Peyer's patch (tissue), 4 donors: ENCODE measurements around the gene LUC7L. TPM values are rescaled to one million over a fixed set of nuclear protein-coding genes. Genes with fewer than 3 reads are reported as not detected.
A peak's percentile ranks its signal among the peaks of the same experiment; 100 is the strongest.
"Not testable (repeated sequence)": the region's sequence is repeated elsewhere in the genome, so short reads cannot be mapped to it uniquely, and the experiment has no call there.

Experiments used
- DNase-seq, 3 donors: peaks; one replicate each; pipeline ENCODE4 v3.0.0-alpha.2; 2017 to 2019
- H3K27ac ChIP-seq, 4 donors: fragments of 200-600 bp; sonication (generic); one replicate each; pipeline ENCODE4 v1.5.1; 2016 to 2019
- H3K27me3 ChIP-seq, 2 donors: fragments of 200-600 bp; sonication (generic); one replicate each; pipeline ENCODE4 v1.5.1; 2019
- H3K36me3 ChIP-seq, 3 donors: fragments of 200-600 bp; sonication (generic); one replicate each; pipeline ENCODE4 v1.5.1; 2016 to 2019
- H3K4me1 ChIP-seq, 4 donors: fragments of 200-600 bp; sonication (generic); one replicate each; pipeline ENCODE4 v1.5.1; 2016 to 2019
- H3K4me3 ChIP-seq, 4 donors: fragments of 200-600 bp; sonication (generic); 1 replicate in 3 of 4; 2 replicates in 1 of 4; pipeline ENCODE4 v1.5.1; 2016 to 2019; ENCODE audit warnings: mild to moderate bottlenecking in 1 of 4
- H3K9me3 ChIP-seq, 4 donors: fragments of 200-600 bp; sonication (generic); one replicate each; pipeline ENCODE4 v1.5.1; 2016 to 2019; ENCODE audit warnings: mild to moderate bottlenecking in 1 of 4
- POLR2A ChIP-seq, 2 donors: fragments of 450-650 bp; IDR thresholded peaks; one replicate each; pipeline ENCODE4 v1.5.1; 2017; ENCODE audit warnings: antibody characterized with exemption in 2 of 2, mild to moderate bottlenecking in 2 of 2, moderate library complexity in 2 of 2
- total RNA-seq, 4 donors: library from RNA; depleted of rRNA; stranded (reverse); fragments of >200 nt; gene quantifications; one replicate each; pipeline ENCODE4 v1.1.0, GENCODE V29; 2016
- TF ChIP-seq, protein P1 (sequence below), 6 experiments: fragments of 450-650 bp in 4 of 6; fragments of 200-600 bp in 2 of 6; sonication (generic) in 1 of 6; IDR thresholded peaks; one replicate each; pipeline ENCODE4 v1.5.1; 2017 to 2019; ENCODE audit warnings: antibody characterized with exemption in 6 of 6, mild to moderate bottlenecking in 3 of 6, moderate library complexity in 1 of 6

LUC7L gene
- total RNA-seq, 4 donors from 2014 or later, result 87.6 to 440 (median 156) TPM

DNA sequence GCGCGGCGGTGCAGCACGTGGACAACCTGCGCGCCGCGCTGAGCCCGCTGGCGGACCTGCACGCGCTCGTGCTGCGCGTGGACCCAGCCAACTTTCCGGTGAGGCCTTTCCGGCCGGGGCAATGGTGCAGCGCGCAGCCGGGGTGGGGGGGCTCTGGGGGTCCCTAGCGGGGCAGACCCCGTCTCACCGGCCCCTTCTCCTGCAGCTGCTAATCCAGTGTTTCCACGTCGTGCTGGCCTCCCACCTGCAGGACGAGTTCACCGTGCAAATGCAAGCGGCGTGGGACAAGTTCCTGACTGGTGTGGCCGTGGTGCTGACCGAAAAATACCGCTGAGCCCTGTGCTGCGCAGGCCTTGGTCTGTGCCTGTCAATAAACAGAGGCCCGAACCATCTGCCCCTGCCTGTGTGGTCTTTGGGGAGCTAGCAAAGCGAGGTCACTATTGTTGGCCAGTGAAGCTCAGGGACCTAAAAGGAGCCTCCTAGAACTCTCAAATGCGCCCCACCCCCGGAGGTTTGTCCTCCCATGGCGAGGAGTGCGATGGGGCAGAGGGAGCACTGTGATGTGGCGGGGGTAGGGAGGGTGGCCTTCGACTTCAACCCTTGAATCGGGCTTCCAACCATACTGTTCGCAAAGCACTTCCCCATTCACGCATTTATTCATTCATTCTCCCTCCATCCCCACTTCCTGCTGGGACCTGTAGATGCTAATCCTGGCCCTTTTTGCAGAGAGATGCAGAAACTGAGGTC, 62.7 kb downstream of the LUC7L start:
- H3K9me3 ChIP-seq, result no peaks in the 10 kb centered on the region
- no peak overlapping the region for H3K4me3 ChIP-seq
- no peaks in the 10 kb centered on the region for H3K36me3 ChIP-seq
- TF ChIP-seq POLR2A (IDR thresholded peaks at IDR 0.05), result no peak
- TF ChIP-seq, protein P1, sequence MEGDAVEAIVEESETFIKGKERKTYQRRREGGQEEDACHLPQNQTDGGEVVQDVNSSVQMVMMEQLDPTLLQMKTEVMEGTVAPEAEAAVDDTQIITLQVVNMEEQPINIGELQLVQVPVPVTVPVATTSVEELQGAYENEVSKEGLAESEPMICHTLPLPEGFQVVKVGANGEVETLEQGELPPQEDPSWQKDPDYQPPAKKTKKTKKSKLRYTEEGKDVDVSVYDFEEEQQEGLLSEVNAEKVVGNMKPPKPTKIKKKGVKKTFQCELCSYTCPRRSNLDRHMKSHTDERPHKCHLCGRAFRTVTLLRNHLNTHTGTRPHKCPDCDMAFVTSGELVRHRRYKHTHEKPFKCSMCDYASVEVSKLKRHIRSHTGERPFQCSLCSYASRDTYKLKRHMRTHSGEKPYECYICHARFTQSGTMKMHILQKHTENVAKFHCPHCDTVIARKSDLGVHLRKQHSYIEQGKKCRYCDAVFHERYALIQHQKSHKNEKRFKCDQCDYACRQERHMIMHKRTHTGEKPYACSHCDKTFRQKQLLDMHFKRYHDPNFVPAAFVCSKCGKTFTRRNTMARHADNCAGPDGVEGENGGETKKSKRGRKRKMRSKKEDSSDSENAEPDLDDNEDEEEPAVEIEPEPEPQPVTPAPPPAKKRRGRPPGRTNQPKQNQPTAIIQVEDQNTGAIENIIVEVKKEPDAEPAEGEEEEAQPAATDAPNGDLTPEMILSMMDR (IDR thresholded peaks at IDR 0.05), result no peak
- H3K27me3 ChIP-seq, result peaks cover 0 to 47% of the 10 kb centered on the region in 2 donors
- no peak for DNase-seq
- H3K4me1 ChIP-seq, result peaks cover 0 to 18% (median 8%) of the 10 kb centered on the region in 4 donors
- H3K27ac ChIP-seq, result no peak overlapping the region

DNA sequence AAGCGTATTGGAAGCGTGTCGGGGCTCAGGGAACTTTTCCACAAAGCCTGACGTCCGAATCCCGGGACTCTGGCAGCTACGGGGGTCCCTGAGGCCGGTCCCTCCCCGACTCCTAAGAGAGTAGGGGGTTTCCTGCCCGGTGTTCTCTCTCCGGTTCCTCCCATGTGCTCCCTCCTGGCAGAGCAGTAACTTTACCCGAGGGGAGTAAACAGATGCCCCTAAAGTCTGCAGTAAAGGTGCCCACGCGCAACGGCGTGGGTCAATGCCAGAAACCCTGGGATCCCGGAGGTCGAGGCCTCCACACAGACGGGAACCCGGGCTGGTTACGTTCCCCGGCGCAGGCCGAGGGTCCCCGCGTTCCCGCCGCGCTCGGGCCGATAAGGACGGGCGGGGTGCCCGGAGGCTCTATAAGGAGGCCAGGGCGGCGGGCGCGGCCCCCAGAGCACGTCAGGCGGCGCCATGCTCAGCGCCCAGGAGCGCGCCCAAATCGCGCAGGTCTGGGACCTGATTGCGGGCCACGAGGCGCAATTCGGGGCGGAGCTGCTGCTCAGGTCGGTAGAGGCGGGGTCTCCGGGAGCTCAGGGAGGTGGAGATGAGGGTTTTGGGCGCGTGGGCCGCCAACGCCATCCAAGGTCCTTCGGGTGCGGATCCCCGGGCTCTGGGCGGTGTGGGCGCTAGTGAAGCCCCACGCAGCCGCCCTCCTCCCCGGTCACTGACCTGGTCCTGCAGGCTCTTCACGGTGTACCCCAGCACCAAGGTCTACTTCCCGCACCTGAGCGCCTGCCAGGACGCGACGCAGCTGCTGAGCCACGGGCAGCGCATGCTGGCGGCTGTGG, 63.5 kb downstream of the LUC7L start, which contains the start of gene HBM:
Gene HBM, plus strand, starts transcription at position 440 of the 836 bp plus-strand sequence. Its CDS starts 20 bp downstream, at position 460.
- no peak for DNase-seq
- no peaks in the 10 kb centered on the region for H3K36me3 ChIP-seq
- no peak for TF ChIP-seq POLR2A (IDR thresholded peaks at IDR 0.05)
- TF ChIP-seq, protein P1 (IDR thresholded peaks at IDR 0.05), result no peak
- peaks cover 0 to 18% (median 8%) of the 10 kb centered on the region in 4 donors for H3K4me1 ChIP-seq
- no peaks in the 10 kb centered on the region for H3K9me3 ChIP-seq
- peak within 1 kb of the TSS in 1 of 4 donors; percentile 12 for H3K4me3 ChIP-seq
- peaks cover 0 to 42% of the 10 kb centered on the region in 2 donors for H3K27me3 ChIP-seq
- H3K27ac ChIP-seq, result no peak within 1 kb of the TSS

DNA sequence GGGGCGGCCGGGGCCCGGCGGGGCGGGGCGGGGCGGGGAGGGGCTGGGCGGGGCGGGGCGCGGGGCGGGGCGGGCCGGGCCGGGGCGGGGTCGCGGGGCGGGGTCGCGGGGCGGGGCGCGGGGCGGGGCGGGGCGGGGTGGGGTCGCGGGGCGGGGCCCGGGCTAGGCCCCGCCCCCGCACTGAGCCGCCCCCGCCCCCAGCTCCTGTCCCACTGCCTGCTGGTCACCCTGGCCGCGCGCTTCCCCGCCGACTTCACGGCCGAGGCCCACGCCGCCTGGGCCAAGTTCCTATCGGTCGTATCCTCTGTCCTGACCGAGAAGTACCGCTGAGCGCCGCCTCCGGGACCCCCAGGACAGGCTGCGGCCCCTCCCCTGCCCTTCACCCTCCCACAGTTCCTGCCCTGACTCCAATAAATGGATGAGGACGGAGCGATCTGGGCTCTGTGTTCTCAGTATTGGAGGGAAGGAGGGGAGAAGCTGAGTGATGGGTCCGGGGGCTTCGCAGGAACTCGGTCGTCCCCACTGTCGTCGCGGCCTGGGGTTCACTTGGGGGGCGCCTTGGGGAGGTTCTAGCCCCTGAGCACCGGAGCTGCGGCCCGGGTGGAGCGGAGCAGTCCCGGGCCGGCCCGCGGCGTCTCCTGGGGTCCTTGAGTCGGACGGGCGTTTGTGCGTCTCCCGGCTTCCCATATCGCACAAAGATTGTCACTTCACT, 64.3 kb downstream of the LUC7L start:
- Histone ChIP-seq H3K4me1 (peaks cover 0 to 18% (median 8%) of the 10 kb centered on the region in 4 donors), H3K27ac (no peak overlapping the region), H3K4me3 (peak overlapping the region in 1 of 4 donors; percentile 12), H3K27me3 (peaks cover 0 to 42% of the 10 kb centered on the region in 2 donors), H3K9me3 (no peaks in the 10 kb centered on the region), H3K36me3 (no peaks in the 10 kb centered on the region)
- no peak for DNase-seq
- TF ChIP-seq, protein P1 (IDR thresholded peaks at IDR 0.05), result no peak
- no peak for TF ChIP-seq POLR2A (IDR thresholded peaks at IDR 0.05)

DNA sequence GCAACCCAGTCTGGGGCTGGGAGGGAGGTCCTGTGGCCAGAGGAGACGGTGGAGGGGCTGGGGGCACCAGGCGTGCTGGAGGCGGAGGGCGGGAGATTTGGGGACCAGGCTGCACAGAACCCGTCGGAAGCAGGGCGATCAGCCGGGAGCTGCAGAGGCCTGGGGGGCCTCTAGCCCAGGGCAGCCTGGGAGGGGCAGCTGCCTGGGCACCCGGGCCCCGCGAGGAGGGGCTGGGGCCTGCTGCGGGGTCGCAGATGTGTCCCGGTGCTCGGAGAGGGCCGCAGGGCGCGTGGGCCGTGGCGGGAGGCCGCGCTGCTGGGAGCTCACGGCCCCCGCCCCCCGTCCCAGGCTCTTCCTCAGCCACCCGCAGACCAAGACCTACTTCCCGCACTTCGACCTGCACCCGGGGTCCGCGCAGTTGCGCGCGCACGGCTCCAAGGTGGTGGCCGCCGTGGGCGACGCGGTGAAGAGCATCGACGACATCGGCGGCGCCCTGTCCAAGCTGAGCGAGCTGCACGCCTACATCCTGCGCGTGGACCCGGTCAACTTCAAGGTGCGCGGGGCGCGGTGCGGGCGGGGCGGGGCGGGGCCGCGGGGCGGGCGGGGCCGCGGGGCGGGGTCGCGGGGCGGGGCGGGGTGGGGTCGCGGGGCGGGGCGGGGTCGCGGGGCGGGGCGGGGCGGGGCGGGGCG, 65.0 kb downstream of the LUC7L start:
- not testable (repeated sequence) for DNase-seq, H3K9me3 ChIP-seq, H3K27ac ChIP-seq, H3K36me3 ChIP-seq, H3K4me3 ChIP-seq
- Histone ChIP-seq H3K27me3 (peaks cover 0 to 42% of the 10 kb centered on the region in 2 donors), H3K4me1 (peaks cover 0 to 18% (median 8%) of the 10 kb centered on the region in 4 donors)

DNA sequence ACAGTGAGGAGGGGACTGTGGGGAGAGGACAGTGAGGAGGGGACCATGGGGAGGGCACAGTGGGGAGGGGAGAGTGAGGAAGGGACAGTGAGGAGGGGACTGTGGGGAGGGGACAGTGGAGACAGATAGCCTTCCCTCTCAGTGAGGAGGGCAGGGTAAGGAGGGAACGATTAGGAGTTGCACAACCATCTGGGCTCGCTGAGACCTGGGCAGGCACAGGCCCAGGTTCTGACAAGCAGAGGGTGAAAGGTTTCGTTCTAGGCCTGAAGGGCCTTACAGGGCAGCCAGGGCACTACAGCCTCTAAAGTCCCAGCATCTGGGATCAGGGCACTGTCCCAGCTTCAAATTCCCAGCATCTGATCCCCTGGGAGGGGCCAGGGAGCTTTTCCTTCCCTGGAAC, 65.6 kb downstream of the LUC7L start:
- not testable (repeated sequence) for DNase-seq, H3K27ac ChIP-seq, H3K9me3 ChIP-seq, H3K36me3 ChIP-seq, H3K4me3 ChIP-seq
- peaks cover 0 to 36% of the 10 kb centered on the region in 2 donors for H3K27me3 ChIP-seq
- peaks cover 0 to 18% (median 8%) of the 10 kb centered on the region in 4 donors for H3K4me1 ChIP-seq

DNA sequence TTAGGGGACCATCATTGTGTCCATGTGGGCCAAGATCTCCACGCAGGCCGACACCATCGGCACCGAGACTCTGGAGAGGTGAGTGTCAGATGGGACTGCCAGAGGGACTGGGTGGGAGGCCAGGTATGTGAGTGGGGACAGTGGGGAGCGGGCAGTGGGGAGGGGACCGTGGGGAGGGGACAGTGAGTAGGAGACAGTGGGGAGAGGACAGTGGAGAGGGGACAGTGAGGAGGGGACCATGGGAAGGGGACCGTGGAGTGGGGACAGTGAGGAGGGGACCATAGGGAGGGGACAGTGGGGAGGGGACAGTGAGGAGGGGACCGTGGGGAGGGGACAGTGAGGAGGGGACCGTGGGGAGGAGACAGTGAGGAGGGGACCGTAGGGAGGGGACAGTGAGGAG, 66.1 kb downstream of the LUC7L start:
- not testable (repeated sequence) for H3K36me3 ChIP-seq, H3K27ac ChIP-seq, H3K4me3 ChIP-seq, H3K9me3 ChIP-seq, DNase-seq
- peaks cover 0 to 31% of the 10 kb centered on the region in 2 donors for H3K27me3 ChIP-seq
- H3K4me1 ChIP-seq, result peaks cover 0 to 18% (median 8%) of the 10 kb centered on the region in 4 donors
